Neural crest cell (in vitro differentiated cells): Measurements from ENCODE around the gene GRIA4. TPM values are rescaled to one million over a fixed set of nuclear protein-coding genes. Genes with fewer than 3 reads are reported as not detected.

ENCODE experiments used
- DNase-seq: peaks from one replicate; pipeline ENCODE4 v3.0.0; 2021; ENCODE audit warnings: low read depth, mixed read lengths, low spot score
- H3K27ac Mint-ChIP-seq: one replicate; pipeline ENCODE4 v1.8.0; 2021; ENCODE audit warnings: mild to moderate bottlenecking, mixed read lengths; ENCODE audit not compliant: unreplicated experiment
- H3K27me3 Mint-ChIP-seq: 2 replicates; pipeline ENCODE4 v1.8.0; 2021; ENCODE audit warnings: low read depth, mild to moderate bottlenecking, mixed read lengths
- H3K36me3 Mint-ChIP-seq: 2 replicates; pipeline ENCODE4 v1.8.0; 2021; ENCODE audit warnings: low read depth, mild to moderate bottlenecking, mixed read lengths
- H3K4me1 Mint-ChIP-seq: 2 replicates; pipeline ENCODE4 v1.8.0; 2021; ENCODE audit warnings: mixed read lengths
- H3K4me3 Mint-ChIP-seq: one replicate; pipeline ENCODE4 v1.8.0; 2021; ENCODE audit warnings: mild to moderate bottlenecking, mixed read lengths
- H3K9me3 Mint-ChIP-seq: 2 replicates; pipeline ENCODE4 v1.8.0; 2021; ENCODE audit warnings: mixed read lengths
- total RNA-seq: library from RNA; stranded (reverse); gene quantifications from 2 replicates; pipeline ENCODE4 v1.2.1, GENCODE V29; 2021
- TF ChIP-seq, protein P1 (sequence below): fragments of 200-600 bp; sonication (generic); conservative IDR thresholded peaks from 2 replicates; pipeline ENCODE4 v1.5.0; 2021; ENCODE audit warnings: antibody characterized with exemption, mild to moderate bottlenecking

GRIA4 gene
- total RNA-seq, 1 donor from 2014 or later: 2.9 TPM

DNA sequence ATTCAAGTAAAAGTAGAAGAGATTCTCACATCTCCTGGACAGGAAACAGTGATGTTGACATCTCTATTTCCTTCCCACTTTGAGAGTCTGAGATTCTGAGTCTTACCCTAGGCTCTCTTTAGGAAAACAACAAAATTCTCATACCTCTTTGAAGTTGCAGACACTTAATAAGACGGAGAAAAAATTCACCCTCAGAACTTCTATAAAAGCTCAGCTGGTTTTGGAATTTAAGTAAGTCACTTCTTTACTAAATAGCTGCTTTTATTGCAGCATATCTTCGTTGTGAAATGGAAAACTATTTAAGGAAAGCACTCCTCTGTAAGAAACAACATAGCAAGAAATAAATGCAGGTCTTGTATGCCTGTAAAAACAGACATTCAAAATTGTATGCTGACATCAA, 333.0 kb downstream of the GRIA4 start:
- H3K27me3 Mint-ChIP-seq: no peaks in the 10 kb centered on the region
- no peaks in the 10 kb centered on the region for H3K9me3 Mint-ChIP-seq
- H3K4me1 Mint-ChIP-seq: peaks cover 13% of the 10 kb centered on the region
- TF ChIP-seq, protein P1, sequence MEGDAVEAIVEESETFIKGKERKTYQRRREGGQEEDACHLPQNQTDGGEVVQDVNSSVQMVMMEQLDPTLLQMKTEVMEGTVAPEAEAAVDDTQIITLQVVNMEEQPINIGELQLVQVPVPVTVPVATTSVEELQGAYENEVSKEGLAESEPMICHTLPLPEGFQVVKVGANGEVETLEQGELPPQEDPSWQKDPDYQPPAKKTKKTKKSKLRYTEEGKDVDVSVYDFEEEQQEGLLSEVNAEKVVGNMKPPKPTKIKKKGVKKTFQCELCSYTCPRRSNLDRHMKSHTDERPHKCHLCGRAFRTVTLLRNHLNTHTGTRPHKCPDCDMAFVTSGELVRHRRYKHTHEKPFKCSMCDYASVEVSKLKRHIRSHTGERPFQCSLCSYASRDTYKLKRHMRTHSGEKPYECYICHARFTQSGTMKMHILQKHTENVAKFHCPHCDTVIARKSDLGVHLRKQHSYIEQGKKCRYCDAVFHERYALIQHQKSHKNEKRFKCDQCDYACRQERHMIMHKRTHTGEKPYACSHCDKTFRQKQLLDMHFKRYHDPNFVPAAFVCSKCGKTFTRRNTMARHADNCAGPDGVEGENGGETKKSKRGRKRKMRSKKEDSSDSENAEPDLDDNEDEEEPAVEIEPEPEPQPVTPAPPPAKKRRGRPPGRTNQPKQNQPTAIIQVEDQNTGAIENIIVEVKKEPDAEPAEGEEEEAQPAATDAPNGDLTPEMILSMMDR: no peak
- no peaks in the 10 kb centered on the region for H3K36me3 Mint-ChIP-seq
- no peak for DNase-seq
- H3K27ac Mint-ChIP-seq: no peak overlapping the region
- no peak overlapping the region for H3K4me3 Mint-ChIP-seq

DNA sequence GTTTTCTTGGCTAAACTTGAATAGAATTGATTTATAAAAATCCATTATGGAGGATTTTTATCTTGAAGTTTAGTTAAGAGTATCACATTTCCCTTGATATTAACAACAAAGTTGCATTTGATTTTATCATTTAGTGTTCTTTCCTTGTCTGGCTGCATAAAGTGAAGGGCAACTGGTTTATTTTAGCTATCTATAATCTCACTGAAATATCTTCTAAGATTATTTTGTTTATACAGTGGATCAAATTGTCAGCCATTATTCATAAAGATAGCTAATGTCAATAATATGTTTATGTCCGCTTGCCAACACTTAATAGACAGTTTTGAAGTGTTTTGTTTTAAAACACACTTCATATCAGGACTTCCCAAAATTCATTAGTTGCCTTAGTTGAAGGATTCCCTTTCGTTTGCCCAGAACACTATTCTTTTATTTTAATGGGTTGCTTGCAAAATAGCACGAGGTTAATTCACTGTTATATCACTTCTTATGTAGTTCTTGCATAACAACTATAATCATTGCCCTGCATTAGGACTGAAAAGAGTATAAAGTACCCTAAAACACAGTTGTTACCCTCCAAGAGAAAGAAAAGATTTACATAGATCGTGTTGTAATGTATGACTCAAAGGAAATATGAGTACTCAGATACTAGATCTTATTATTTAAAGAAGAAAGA, 339.2 kb downstream of the GRIA4 start:
- no peaks in the 10 kb centered on the region for H3K36me3 Mint-ChIP-seq
- TF ChIP-seq, protein P1: no peak
- H3K27ac Mint-ChIP-seq: no peak overlapping the region
- H3K27me3 Mint-ChIP-seq: no peaks in the 10 kb centered on the region
- no peak for DNase-seq
- no peaks in the 10 kb centered on the region for H3K4me1 Mint-ChIP-seq
- H3K4me3 Mint-ChIP-seq: no peak overlapping the region
- H3K9me3 Mint-ChIP-seq: no peaks in the 10 kb centered on the region

DNA sequence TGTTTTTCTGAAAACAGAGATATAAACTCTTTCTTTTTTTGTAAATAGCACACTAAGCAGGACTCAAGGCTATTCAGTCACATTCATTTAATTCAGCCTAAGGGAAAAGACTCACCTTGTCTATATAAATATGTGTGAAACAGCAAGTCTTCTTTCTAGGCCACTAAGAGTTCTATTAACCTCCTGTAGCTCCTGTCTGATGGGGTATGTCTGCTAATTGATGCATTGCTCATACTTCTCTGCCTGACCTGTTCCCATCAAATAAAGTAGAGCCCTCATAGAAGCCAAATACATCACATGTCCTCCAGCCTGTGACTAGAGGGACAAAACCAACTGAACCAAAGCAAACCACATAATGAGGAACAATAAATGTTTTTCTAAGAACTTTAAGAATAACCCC, 344.0 kb downstream of the GRIA4 start:
- TF ChIP-seq, protein P1: no peak
- no peak overlapping the region for H3K27ac Mint-ChIP-seq
- peaks cover 3% of the 10 kb centered on the region for H3K36me3 Mint-ChIP-seq
- no peaks in the 10 kb centered on the region for H3K4me1 Mint-ChIP-seq
- H3K27me3 Mint-ChIP-seq: no peaks in the 10 kb centered on the region
- H3K9me3 Mint-ChIP-seq: peaks cover 7% of the 10 kb centered on the region
- DNase-seq: no peak
- H3K4me3 Mint-ChIP-seq: no peak overlapping the region

DNA sequence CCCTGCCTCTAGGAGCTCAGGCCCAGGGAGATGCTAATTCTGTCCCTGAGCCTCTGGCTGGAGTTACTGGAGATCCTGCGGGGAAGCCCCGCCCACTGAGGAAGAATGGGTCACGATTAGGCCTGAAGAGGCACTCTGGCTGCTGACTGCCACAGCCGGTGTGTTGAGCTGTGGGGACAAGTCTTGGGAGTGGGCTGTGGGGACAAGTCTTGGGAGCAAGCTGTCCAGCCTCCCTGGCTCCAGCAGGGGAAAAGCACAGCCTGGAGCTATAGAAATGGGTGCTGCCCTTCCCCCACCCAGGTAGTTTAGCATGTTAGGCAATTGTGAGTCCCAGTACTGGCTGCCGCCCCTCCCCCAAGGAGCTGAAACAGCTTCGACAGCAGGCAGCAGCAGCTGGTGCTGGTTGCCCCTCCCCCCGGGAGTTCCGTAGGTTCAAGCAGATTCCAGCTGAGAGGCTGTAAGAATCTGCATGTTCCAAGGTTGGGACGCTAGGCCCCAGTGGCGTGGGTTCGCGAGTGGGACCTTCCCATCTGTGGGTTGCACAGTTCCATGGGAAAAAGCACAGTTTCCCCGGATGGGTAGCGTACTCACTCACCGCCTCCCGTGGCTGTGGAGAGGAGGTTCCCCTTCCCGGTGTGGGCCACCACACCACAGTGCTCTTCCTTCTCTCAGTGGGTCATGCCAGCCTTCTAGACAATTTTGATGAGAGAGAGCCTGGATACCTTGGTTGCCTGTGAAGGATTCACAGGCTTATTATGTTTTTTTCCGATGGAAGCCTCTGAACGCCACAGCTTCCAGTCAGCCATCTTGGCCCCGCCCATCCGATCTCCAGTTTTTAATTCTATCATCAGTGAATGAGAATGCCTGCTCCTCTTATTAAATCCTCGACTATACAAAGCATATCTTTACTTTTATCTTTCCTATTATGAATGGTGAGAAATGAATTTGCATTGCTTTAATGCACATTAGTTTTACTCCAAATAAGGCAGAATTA, 350.7 kb downstream of the GRIA4 start:
- Mint-ChIP-seq H3K9me3 (peaks cover 18% of the 10 kb centered on the region), H3K4me3 (no peak overlapping the region), H3K27me3 (no peaks in the 10 kb centered on the region), H3K36me3 (peaks cover 10% of the 10 kb centered on the region), H3K4me1 (peaks cover 4% of the 10 kb centered on the region), H3K27ac (no peak overlapping the region)
- no peak for DNase-seq
- TF ChIP-seq, protein P1: no peak

DNA sequence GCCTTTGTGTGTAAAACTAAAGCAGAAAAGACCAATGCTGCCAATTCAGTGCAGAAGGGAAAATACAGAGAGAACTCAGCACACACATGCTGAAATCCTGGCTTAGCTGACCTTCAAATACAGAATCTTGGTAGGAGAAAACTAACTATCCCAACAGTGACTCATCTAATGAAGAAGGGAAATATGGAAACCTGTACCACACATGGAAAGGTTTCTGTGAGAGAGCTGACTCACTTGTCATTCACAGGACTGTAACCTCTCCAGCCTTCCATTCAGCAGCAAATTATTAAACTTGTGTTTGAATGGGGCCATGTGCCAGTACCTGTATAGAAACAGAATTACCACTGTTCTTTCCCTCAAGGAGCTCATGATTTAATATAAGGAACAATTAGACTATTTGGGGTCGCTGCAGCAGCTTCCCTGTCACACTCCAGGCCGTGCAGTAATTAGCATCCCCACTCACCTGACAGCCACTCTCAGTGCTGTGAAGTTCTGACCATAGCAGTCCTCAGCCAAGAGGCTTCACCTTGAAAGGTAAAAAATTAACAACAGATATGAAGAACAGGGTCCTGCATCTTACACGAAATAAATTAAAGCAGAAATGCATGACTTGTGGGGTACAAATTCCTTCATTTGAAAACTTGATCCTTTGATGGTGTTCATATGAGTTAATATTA, 358.3 kb downstream of the GRIA4 start:
- H3K36me3 Mint-ChIP-seq: no peaks in the 10 kb centered on the region
- no peak overlapping the region for H3K27ac Mint-ChIP-seq
- no peak for DNase-seq
- H3K4me3 Mint-ChIP-seq: no peak overlapping the region
- H3K9me3 Mint-ChIP-seq: no peaks in the 10 kb centered on the region
- H3K27me3 Mint-ChIP-seq: no peaks in the 10 kb centered on the region
- H3K4me1 Mint-ChIP-seq: no peaks in the 10 kb centered on the region
- TF ChIP-seq, protein P1: no peak
